ENCODE measurements around the gene SLC10A4. TPM values are rescaled to one million over a fixed set of nuclear protein-coding genes. Genes with fewer than 3 reads are reported as not detected.

Gene SLC10A4
- total RNA-seq, 1 donor from 2014 or later = 0.99 TPM

- no peaks in the 10 kb centered on the region for H3K9me3 Mint-ChIP-seq
- no peak overlapping the region for H3K4me3 Mint-ChIP-seq
- H3K4me1 Mint-ChIP-seq (ENCODE audit: unreplicated experiment) = peaks cover 9% of the 10 kb centered on the region
- no peak for DNase-seq (ENCODE audit: extremely low spot score, unreplicated experiment)
- H3K27ac Mint-ChIP-seq = no peak overlapping the region
- no peaks in the 10 kb centered on the region for H3K27me3 Mint-ChIP-seq
- no peak for TF ChIP-seq CTCF (conservative IDR thresholded peaks at IDR 0.05)
- H3K36me3 Mint-ChIP-seq = peaks cover 17% of the 10 kb centered on the region
Measured at GRCh38 chr4:48504352-48504751, 21.2 kb downstream of the SLC10A4 start.

GRCh38 chr4:48506716-48507115 lies 23.6 kb downstream of the SLC10A4 start:
- H3K27ac Mint-ChIP-seq = no peak overlapping the region
- no peaks in the 10 kb centered on the region for H3K27me3 Mint-ChIP-seq
- no peak for DNase-seq (ENCODE audit: extremely low spot score, unreplicated experiment)
- TF ChIP-seq CTCF (conservative IDR thresholded peaks at IDR 0.05) = no peak
- H3K9me3 Mint-ChIP-seq = no peaks in the 10 kb centered on the region
- H3K4me1 Mint-ChIP-seq (ENCODE audit: unreplicated experiment) = peaks cover 9% of the 10 kb centered on the region
- peaks cover 17% of the 10 kb centered on the region for H3K36me3 Mint-ChIP-seq
- no peak overlapping the region for H3K4me3 Mint-ChIP-seq

DNA sequence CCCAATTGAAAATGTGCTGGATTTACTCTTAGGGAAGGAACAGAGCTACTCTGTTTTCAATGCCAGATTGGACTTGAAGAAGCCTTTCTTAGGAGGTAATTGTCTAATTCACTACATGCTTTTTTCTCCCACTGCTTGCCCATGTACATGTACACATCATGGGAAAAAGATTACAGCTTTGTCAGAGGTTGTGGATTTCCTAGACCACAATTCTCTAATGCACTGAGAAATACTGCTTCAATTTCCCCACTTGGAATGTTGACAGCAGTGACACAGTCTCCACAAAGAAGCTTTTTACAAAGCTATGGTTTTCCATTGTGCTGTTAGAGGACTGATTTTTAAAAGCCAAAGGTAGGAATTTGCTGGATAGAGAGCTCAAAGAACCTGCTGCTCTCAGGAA lies 26.4 kb downstream of the SLC10A4 start:
- Mint-ChIP-seq H3K36me3 (peaks cover 32% of the 10 kb centered on the region), H3K27me3 (no peaks in the 10 kb centered on the region), H3K9me3 (no peaks in the 10 kb centered on the region), H3K4me3 (no peak overlapping the region), H3K27ac (no peak overlapping the region), H3K4me1 (ENCODE audit: unreplicated experiment) (peaks cover 9% of the 10 kb centered on the region)
- no peak for DNase-seq (ENCODE audit: extremely low spot score, unreplicated experiment)
- TF ChIP-seq CTCF (conservative IDR thresholded peaks at IDR 0.05) = no peak

GRCh38 chr4:48518143-48518542 lies 35.0 kb downstream of the SLC10A4 start:
- Mint-ChIP-seq H3K4me3 (no peak overlapping the region), H3K9me3 (no peaks in the 10 kb centered on the region), H3K27ac (no peak overlapping the region), H3K36me3 (peaks cover 42% of the 10 kb centered on the region), H3K27me3 (no peaks in the 10 kb centered on the region), H3K4me1 (ENCODE audit: unreplicated experiment) (no peaks in the 10 kb centered on the region)
- TF ChIP-seq CTCF (conservative IDR thresholded peaks at IDR 0.05) = no peak
- no peak for DNase-seq (ENCODE audit: extremely low spot score, unreplicated experiment)

DNA sequence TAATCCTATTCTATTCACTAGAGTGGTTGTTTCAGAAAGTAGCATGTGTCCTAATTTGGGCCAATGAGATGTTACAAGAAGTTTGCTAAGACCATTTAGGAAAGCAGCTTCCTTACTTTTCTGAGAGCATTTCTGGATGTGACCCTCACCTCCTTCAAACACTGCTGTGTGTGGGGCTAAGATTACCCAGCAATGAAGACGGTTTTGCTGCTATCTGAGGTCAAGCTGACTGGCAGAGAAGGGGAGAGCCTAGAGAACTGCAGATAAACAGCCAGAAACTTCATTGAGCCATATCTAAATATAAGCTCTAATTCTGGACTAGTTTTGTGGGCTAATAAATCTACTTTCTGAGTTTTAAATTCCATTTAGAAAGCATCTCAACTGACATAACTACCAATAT lies 43.3 kb downstream of the SLC10A4 start:
- H3K27ac Mint-ChIP-seq = no peak overlapping the region
- H3K9me3 Mint-ChIP-seq = no peaks in the 10 kb centered on the region
- DNase-seq (ENCODE audit: extremely low spot score, unreplicated experiment) = no peak
- no peaks in the 10 kb centered on the region for H3K27me3 Mint-ChIP-seq
- H3K4me1 Mint-ChIP-seq (ENCODE audit: unreplicated experiment) = no peaks in the 10 kb centered on the region
- no peak for TF ChIP-seq CTCF (conservative IDR thresholded peaks at IDR 0.05)
- no peak overlapping the region for H3K4me3 Mint-ChIP-seq
- peaks cover 46% of the 10 kb centered on the region for H3K36me3 Mint-ChIP-seq

GRCh38 chr4:48538358-48538757 lies 55.2 kb downstream of the SLC10A4 start:
- peaks cover 20% of the 10 kb centered on the region for H3K36me3 Mint-ChIP-seq
- no peak overlapping the region for H3K4me3 Mint-ChIP-seq
- no peaks in the 10 kb centered on the region for H3K4me1 Mint-ChIP-seq (ENCODE audit: unreplicated experiment)
- H3K27ac Mint-ChIP-seq = no peak overlapping the region
- DNase-seq (ENCODE audit: extremely low spot score, unreplicated experiment) = no peak
- no peaks in the 10 kb centered on the region for H3K9me3 Mint-ChIP-seq
- no peak for TF ChIP-seq CTCF (conservative IDR thresholded peaks at IDR 0.05)
- H3K27me3 Mint-ChIP-seq = no peaks in the 10 kb centered on the region
